Left colon (tissue), 2 donors: ENCODE results near the gene OPRPN. TPM values are rescaled to one million over a fixed set of nuclear protein-coding genes. Genes with fewer than 3 reads are reported as not detected.

ENCODE experiments used
- ATAC-seq: fragments of 200-7000 bp; cut with Tn5 transposase; one replicate; pipeline ENCODE4 v1.9.1; 2020; ENCODE audit warnings: mild to moderate bottlenecking, moderate library complexity
- DNase-seq, 2 donors: peaks; one replicate each; pipeline ENCODE4 v3.0.0-alpha.2; 2020
- intact Hi-C, 2 donors: fragments of 100-400 bp; cut with DNase I in 1 of 2; cut with micrococcal nuclease in 1 of 2; formaldehyde crosslinking; loops; one replicate each; pipeline versions ENCODE4 v1.11.2 to v1.14.0; 2022; cut with DNase I, micrococcal nuclease
- total RNA-seq, 2 donors: library from RNA; stranded (reverse); fragmentation: NEBNext Ultra II Directional; extraction: Animal tissue kit (Norgen Biotek cat#: 25700); gene quantifications; one replicate each; pipeline ENCODE4 v1.2.1, GENCODE V29; 2021
- donor health status: DM: no; HTN: no; CAD: no.
- donor health status: DM: yes; HTN: yes; CAD: no.

Gene OPRPN
- total RNA-seq, 2 donors from 2014 or later, result not detected

GRCh38 chr4:70449220-70449619 is 51.5 kb downstream of the OPRPN start:
- intact Hi-C loops, result no loop called here
- DNase-seq, result no peak
- ATAC-seq, result no peak

GRCh38 chr4:70452946-70453345 is 55.2 kb downstream of the OPRPN start:
- DNase-seq (no peak), ATAC-seq (no peak)
- intact Hi-C loops, result no loop called here

Other genes with a start within 250 kb of the OPRPN start
- not detected for gene PRR27, start 243.7 kb upstream of the OPRPN start, total RNA-seq
- not detected for gene ODAM, start 202.2 kb upstream of the OPRPN start, total RNA-seq
- not detected for gene FDCSP, start 171.8 kb upstream of the OPRPN start, total RNA-seq
- not detected for gene CSN3, start 155.3 kb upstream of the OPRPN start, total RNA-seq
- gene CABS1, start 63.0 kb upstream of the OPRPN start, total RNA-seq, result not detected
- gene SMR3A, start 37.2 kb upstream of the OPRPN start, total RNA-seq, result not detected
- gene SMR3B, start 14.8 kb upstream of the OPRPN start, total RNA-seq, result not detected
- gene MUC7, start 74.3 kb downstream of the OPRPN start, total RNA-seq, result not detected
- gene AMTN, start 120.6 kb downstream of the OPRPN start, total RNA-seq, result not detected
- not detected for gene AMBN, start 194.3 kb downstream of the OPRPN start, total RNA-seq
- not detected for gene ENAM, start 230.8 kb downstream of the OPRPN start, total RNA-seq